H7 (cell line): ENCODE data around the gene YY1. TPM values are rescaled to one million over a fixed set of nuclear protein-coding genes. Genes with fewer than 3 reads are reported as not detected.
"Not testable (repeated sequence)": the region's sequence is repeated elsewhere in the genome, so short reads cannot be mapped to it uniquely, and the experiment has no call there.

Source experiments
- DNase-seq: peaks from one replicate; pipeline ENCODE4 v3.0.0; 2012
- H3K27me3 ChIP-seq: 2 replicates; pipeline ENCODE4 v1.6.0; 2011; ENCODE audit warnings: mild to moderate bottlenecking, low read length; ENCODE audit not compliant: control insufficient read depth, insufficient read depth
- H3K36me3 ChIP-seq: replicated peaks from 2 replicates; pipeline ENCODE4 v1.5.1; 2011; ENCODE audit warnings: low read length; ENCODE audit not compliant: control insufficient read depth, insufficient read depth
- H3K4me3 ChIP-seq: 2 replicates; pipeline ENCODE4 v1.5.1; 2011; ENCODE audit warnings: low read depth, mild to moderate bottlenecking, control low read depth, low read length, moderate library complexity; ENCODE audit not compliant: insufficient read depth
- total RNA-seq: library from RNA; depleted of rRNA; stranded (reverse); fragments of >200 nt; shearing (Covaris generic); gene quantifications from 2 replicates; pipeline ENCODE4 v1.2.3, GENCODE V29; 2014

The YY1 gene
- total RNA-seq, 1 experiment from 2014 or later = 50.9 TPM

GRCh38 chr14:100299238-100299560, 60.3 kb downstream of the YY1 start:
- H3K36me3 ChIP-seq = peaks cover 4% of the 10 kb centered on the region
- H3K4me3 ChIP-seq = no peak overlapping the region
- H3K27me3 ChIP-seq = no peaks in the 10 kb centered on the region
- DNase-seq = no peak

GRCh38 chr14:100302616-100303015, 63.7 kb downstream of the YY1 start:
- H3K4me3 ChIP-seq = no peak overlapping the region
- H3K36me3 ChIP-seq = peaks cover 2% of the 10 kb centered on the region
- no peak for DNase-seq
- H3K27me3 ChIP-seq = 0 out of 2 replicates have a peak, but pooled peaks cover 2% of the 10 kb centered on the region

GRCh38 chr14:100303179-100303578, 64.2 kb downstream of the YY1 start:
- no peak overlapping the region for H3K4me3 ChIP-seq
- no peak for DNase-seq
- H3K27me3 ChIP-seq = 0 out of 2 replicates have a peak, but pooled peaks cover 2% of the 10 kb centered on the region
- peaks cover 2% of the 10 kb centered on the region for H3K36me3 ChIP-seq

GRCh38 chr14:100303925-100304324, 65.0 kb downstream of the YY1 start:
- no peak overlapping the region for H3K4me3 ChIP-seq
- peaks cover 1% of the 10 kb centered on the region; the same call in 1 of the 2 replicates for H3K36me3 ChIP-seq
- H3K27me3 ChIP-seq = 0 out of 2 replicates have a peak, but pooled peaks cover 2% of the 10 kb centered on the region
- DNase-seq = peak; percentile 86

DNA sequence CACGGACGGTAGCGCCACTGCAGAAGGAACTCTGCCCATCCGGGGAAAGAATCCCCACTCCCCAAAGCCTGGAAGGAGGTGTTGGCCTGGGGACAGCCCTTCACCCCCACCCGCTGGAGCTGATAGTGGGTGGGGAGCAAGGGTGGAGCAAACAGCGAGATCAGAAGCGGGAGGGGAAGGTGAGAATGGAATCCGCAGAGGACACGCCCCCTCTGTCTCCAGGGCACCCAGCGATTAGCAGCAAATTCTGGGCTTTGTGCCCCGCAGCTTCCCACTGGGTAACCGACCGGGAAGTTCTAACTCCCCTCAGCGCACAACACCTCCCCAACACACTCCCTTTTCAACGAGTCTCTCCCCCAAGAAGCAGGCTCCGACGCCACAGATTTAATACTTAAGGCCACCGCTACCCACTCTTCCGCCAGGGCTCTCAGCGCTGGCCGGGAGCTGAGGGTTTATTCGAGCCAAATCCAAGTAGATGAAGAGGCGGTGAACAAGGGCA, 65.9 kb downstream of the YY1 start:
- Histone ChIP-seq H3K36me3 (no peaks in the 10 kb centered on the region), H3K27me3 (0 out of 2 replicates have a peak, but pooled peaks cover 2% of the 10 kb centered on the region), H3K4me3 (peak overlapping the region; percentile 82)
- DNase-seq = peak; percentile 89

DNA sequence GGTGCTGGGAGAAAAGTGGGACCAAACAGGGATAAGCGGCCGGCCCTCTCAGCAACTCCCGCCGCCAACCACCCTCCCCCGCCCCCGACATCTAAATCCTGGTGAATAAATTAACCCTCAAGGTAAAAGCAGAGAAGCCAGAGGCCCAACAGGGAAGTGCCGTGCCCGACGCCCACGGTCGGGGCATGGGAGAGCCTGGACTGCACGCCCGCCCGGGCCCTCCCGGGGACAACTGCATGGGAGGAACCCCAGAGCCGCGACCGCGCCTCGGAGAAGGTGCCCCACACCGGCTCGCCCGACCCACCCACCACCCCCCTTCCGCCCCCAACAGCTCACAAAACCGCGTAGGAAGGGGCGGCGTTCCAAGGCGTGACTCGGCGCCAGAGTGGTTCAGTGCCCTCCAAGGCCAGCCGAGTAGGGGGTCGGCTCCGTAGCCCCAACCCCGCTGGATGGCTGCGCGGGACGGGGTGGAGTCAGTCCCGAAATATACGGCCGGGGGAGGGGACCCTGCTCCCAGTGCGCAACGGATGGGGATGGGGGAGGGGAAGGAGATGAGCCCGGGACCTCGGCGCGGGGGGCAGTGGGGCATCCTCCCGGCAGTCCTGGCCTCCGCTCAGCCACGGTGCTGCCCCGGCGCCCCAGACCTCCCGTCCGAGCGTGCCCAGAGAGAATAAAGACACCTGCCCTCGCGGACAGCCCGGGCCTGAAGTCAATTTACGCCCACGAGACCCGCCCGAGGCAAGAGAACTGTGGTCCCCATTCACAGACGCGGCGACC, 66.6 kb downstream of the YY1 start:
- peak overlapping the region; percentile 82 for H3K4me3 ChIP-seq
- no peaks in the 10 kb centered on the region for H3K36me3 ChIP-seq
- peak; percentile 89 for DNase-seq
- 0 out of 2 replicates have a peak, but pooled peaks cover 2% of the 10 kb centered on the region for H3K27me3 ChIP-seq

DNA sequence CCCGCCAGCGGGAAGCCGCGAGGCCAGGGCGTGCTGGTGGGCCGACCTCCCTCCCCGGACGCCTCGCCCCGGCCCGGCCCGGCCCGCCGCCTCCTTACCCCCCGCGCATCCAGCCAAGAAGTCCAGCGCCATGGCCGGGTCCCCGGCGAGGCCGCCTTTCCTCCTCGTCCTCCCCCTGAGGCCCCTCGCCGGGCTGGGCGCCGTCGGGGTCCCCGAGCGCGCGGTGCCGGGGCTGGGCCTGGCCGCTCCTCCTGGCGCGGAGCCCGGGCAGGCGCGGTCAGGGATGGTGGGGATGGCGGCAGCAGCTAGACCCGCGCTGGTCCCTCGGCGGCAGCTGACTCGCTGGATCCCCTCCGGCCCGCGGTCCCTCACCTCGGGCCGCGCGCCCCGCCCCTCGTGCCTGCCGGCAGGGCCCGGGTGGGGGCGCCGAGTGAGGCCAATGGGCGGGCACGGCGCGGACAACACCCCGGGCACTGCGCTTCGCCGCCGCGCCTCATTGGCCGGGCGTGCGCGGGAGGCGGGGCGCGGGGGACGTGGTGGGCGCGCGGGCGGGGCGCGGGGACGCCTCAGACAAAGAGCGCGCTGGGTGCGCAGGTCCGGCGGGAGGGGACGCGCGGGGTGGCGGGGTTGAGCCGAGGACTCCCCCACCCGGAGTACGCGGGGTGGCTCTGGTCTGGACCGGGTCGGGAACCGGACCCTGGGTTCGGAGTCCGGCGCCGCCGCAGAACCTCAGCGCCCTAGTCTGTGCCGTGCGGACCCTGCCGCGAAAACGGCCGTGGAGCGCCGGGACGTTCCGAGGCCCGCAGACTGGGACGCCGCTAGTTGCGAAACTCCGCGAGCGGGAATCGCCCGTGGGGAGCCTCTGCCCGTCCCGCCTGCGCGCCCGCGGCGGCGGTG, 67.4 kb downstream of the YY1 start, which contains the start of gene SLC25A29:
TSS of gene SLC25A29 (minus strand) at position 344 of the 897 bp plus-strand sequence. CDS start at position 132, 212 bp downstream.
- DNase-seq = peak; percentile 100
- Histone ChIP-seq H3K27me3 (0 out of 2 replicates have a peak, but pooled peaks cover 2% of the 10 kb centered on the region), H3K4me3 (peak within 1 kb of the TSS; percentile 95), H3K36me3 (no peaks in the 10 kb centered on the region)

GRCh38 chr14:100306998-100307765, 68.2 kb downstream of the YY1 start:
- no peaks in the 10 kb centered on the region for H3K36me3 ChIP-seq
- DNase-seq = peak; percentile 86
- peak overlapping the region; percentile 95 for H3K4me3 ChIP-seq
- 0 out of 2 replicates have a peak, but pooled peaks cover 2% of the 10 kb centered on the region for H3K27me3 ChIP-seq

DNA sequence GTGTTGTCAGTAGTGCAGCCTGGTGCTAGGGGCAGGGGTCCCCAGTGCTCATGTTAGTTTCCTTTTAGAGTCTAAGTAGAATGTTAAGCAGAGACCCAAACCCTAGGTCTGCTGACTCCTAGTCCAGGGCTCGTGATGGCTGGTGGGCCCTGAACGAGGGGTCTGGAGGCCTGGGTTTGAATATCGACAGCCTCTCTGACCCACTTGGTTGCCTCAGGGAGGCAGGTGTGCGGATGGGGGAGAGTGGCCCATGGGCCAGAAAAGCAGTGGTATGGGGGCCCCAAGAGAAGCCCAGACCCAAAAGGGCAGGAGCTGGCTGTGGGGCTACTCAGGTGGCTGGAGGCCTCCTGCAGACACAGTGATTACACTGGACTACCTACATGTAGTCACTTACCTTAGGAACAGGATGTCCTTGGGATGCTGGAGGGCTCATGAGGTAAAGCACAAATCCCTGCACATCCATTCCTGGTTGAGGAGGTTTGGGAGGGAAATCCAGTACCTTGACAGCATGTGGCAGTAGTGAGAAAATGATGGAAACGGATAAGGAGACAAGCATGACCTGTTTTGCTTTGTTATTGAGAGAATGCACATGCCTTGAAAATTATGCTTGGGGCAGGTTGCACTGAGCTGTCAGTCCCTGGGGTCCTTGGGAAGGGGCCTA, 69.0 kb downstream of the YY1 start:
- H3K27me3 ChIP-seq = 0 out of 2 replicates have a peak, but pooled peaks cover 2% of the 10 kb centered on the region
- peak overlapping the region; percentile 95 for H3K4me3 ChIP-seq
- no peak for DNase-seq
- no peaks in the 10 kb centered on the region for H3K36me3 ChIP-seq

- not testable (repeated sequence) for H3K4me3 ChIP-seq, DNase-seq, H3K36me3 ChIP-seq, H3K27me3 ChIP-seq
Observed at GRCh38 chr14:100308427-100308792, 69.5 kb downstream of the YY1 start.

DNA sequence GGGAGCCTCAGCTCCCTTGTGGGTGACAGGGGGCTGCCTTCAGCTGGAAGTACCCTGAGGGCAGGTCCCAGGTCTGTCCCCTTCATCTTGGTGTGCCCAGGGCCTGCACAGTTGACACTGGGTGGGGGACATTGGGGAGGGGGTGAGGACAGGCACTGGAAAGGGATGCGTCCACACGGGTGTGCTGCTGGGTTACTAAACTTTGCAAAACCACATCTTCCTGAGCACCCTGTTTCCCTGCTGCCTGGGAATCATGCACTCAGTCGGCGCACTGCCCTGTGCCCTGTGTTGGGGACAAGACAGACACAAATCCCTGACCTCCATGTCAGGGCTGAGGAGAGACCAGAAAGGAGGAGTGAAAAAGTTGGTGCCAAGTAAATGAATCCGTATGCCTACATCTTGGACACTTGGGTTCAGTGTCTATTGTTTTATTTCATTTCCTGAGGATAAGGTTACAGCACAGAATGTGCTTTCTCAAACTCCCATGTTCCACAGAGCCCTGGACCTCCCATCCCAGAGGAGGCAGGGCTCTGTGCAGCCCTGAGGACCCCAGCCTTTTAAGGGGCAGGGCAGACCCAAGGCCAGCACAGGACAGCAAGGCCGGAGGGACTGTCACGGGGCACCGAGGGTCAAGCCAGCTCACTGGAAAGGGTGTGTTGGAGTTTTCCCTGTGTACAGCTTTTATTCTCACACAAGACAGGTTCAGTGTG, 70.2 kb downstream of the YY1 start:
- H3K27me3 ChIP-seq = 0 out of 2 replicates have a peak, but pooled peaks cover 2% of the 10 kb centered on the region
- DNase-seq = no peak

DNA sequence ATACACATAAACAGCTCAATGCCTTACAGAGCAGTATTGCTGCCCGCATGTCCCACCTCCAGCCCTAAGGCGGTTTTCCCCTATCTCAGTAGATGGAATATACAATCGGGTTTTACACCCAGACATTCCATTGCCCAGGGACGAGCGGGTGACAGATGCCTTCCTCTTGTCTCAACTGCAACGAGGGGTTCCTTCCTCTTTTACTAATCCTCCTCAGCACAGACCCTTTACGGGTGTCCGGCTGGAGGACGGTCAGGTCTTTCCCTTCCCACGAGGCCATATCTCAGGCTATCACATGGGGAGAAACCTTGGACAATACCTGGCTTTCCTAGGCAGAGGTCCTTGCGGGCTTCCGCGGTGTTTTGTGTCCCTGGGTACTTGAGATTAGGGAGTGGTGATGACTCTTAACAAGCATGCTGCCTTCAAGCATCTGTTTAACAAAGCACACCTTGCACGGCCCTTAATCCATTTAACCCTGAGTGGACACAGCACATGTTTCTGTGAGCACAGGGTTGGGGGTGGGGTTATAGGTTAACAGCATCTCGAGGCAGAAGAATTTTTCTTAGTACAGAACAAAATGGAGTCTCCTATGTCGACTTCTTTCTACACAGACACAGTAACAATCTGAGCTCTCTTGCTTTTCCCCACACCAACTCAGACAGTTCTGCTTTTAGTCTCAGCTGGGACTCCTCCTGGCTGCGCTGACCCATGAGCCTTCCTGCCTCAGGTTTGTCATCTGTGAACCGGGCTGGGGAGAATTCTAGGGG, 73.3 kb downstream of the YY1 start:
- not testable (repeated sequence) for H3K4me3 ChIP-seq, H3K36me3 ChIP-seq, H3K27me3 ChIP-seq, DNase-seq

More for the DNA sequence above, 70.2 kb downstream of the YY1 start:
- Histone ChIP-seq H3K4me3 (no peak overlapping the region), H3K36me3 (no peaks in the 10 kb centered on the region)
